Mesendoderm (in vitro differentiated cells): ENCODE measurements around the gene ADORA2B.
A peak's percentile ranks its signal among the peaks of the same experiment; 100 is the strongest.

Experiments
- DNase-seq: peaks from one replicate; pipeline ENCODE4 v3.0.0; 2013
- H2AK5ac ChIP-seq: 2 replicates; pipeline ENCODE4 v1.6.1; 2013; ENCODE audit warnings: low read length, inconsistent platforms
- H2BK120ac ChIP-seq: 2 replicates; pipeline ENCODE4 v1.6.1; 2013; ENCODE audit warnings: low read depth, mild to moderate bottlenecking, low read length, moderate library complexity, mixed read lengths
- H2BK15ac ChIP-seq: replicated peaks from 2 replicates; pipeline ENCODE4 v1.6.1; 2013; ENCODE audit warnings: low read depth, mild to moderate bottlenecking, moderate library complexity
- H2BK5ac ChIP-seq: 2 replicates; pipeline ENCODE4 v1.6.1; 2013; ENCODE audit warnings: low read length, inconsistent platforms
- H3K18ac ChIP-seq: 2 replicates; pipeline ENCODE4 v1.6.1; 2013; ENCODE audit warnings: mild to moderate bottlenecking, low read length, mixed read lengths
- H3K23ac ChIP-seq: one replicate; pipeline ENCODE4 v1.6.1; 2013; ENCODE audit warnings: low read length
- H3K27ac ChIP-seq: 2 replicates; pipeline ENCODE4 v1.5.1; 2013; ENCODE audit warnings: low read depth, mild to moderate bottlenecking, inconsistent platforms, low read length, moderate library complexity
- H3K27me3 ChIP-seq: 2 replicates; pipeline ENCODE4 v1.6.1; 2013; ENCODE audit warnings: low read length, control low read depth, mild to moderate bottlenecking, inconsistent platforms; ENCODE audit not compliant: insufficient read depth, poor library complexity
- H3K36me3 ChIP-seq: 2 replicates; pipeline ENCODE4 v1.6.1; 2013; ENCODE audit warnings: low read length, inconsistent platforms; ENCODE audit not compliant: control insufficient read depth, insufficient read depth
- H3K4ac ChIP-seq: one replicate; pipeline ENCODE4 v1.6.1; 2013; ENCODE audit warnings: low read depth, mild to moderate bottlenecking, low read length, moderate library complexity
- H3K4me1 ChIP-seq: 2 replicates; pipeline ENCODE4 v1.6.1; 2013; ENCODE audit warnings: low read depth, low read length, inconsistent platforms; ENCODE audit not compliant: control insufficient read depth
- H3K4me2 ChIP-seq: 2 replicates; pipeline ENCODE4 v1.6.1; 2013; ENCODE audit warnings: low read length
- H3K4me3 ChIP-seq: 2 replicates; pipeline ENCODE4 v1.5.1; 2013; ENCODE audit warnings: mild to moderate bottlenecking, low read length
- H3K56ac ChIP-seq: one replicate; pipeline ENCODE4 v1.6.1; 2013; ENCODE audit warnings: low read length
- H3K79me1 ChIP-seq: 2 replicates; pipeline ENCODE4 v1.6.1; 2013; ENCODE audit warnings: low read length, inconsistent platforms
- H3K79me2 ChIP-seq: 2 replicates; pipeline ENCODE4 v1.6.1; 2013; ENCODE audit warnings: mild to moderate bottlenecking, low read length; ENCODE audit not compliant: control insufficient read depth, insufficient read depth
- H3K9ac ChIP-seq: 2 replicates; pipeline ENCODE4 v1.6.1; 2013; ENCODE audit warnings: low read length, inconsistent platforms
- H4K5ac ChIP-seq: one replicate; pipeline ENCODE4 v1.6.1; 2013; ENCODE audit warnings: low read length
- H4K8ac ChIP-seq: one replicate; pipeline ENCODE4 v1.6.1; 2013; ENCODE audit warnings: low read depth, mild to moderate bottlenecking, control low read depth, low read length, moderate library complexity
- WGBS: extraction: QIAGEN DNeasy Blood & Tissue Kit; methylation state at CpG from one replicate; pipeline ENCODE4 v1.1.7; 2013; ENCODE audit warnings: low lambda C conversion rate, missing lambda C conversion rate; ENCODE audit not compliant: insufficient coverage; ENCODE audit errors: extremely low coverage; 5-methylcytosine and 5-hydroxymethylcytosine counted together

Gene ADORA2B

GRCh38 chr17:15926039-15926740, 18.7 kb upstream of the ADORA2B start:
- Histone ChIP-seq H3K18ac (no peak overlapping the region), H3K4me1 (no peaks in the 10 kb centered on the region), H2AK5ac (no peak overlapping the region), H2BK15ac (no peak overlapping the region), H3K36me3 (no peaks in the 10 kb centered on the region), H3K27me3 (no peaks in the 10 kb centered on the region), H3K56ac (no peak overlapping the region), H3K23ac (no peak overlapping the region), H3K79me2 (no peaks in the 10 kb centered on the region), H3K9ac (no peak overlapping the region), H4K5ac (no peak overlapping the region), H2BK5ac (no peak overlapping the region), H3K4ac (no peak overlapping the region), H3K79me1 (no peaks in the 10 kb centered on the region), H3K4me3 (no peak overlapping the region), H4K8ac (no peak overlapping the region), H2BK120ac (no peak overlapping the region), H3K4me2 (no peak overlapping the region), H3K27ac (no peak overlapping the region)
- peak; percentile 81 for DNase-seq
- no CpG with 5 or more reads among the region's 9 CpGs for WGBS

GRCh38 chr17:15928286-15928785, 16.6 kb upstream of the ADORA2B start:
- Histone ChIP-seq H2BK120ac (no peak overlapping the region), H3K56ac (no peak overlapping the region), H3K4me1 (no peaks in the 10 kb centered on the region), H3K27ac (no peak overlapping the region), H3K27me3 (no peaks in the 10 kb centered on the region), H3K9ac (no peak overlapping the region), H3K79me1 (no peaks in the 10 kb centered on the region), H2BK15ac (no peak overlapping the region), H3K23ac (no peak overlapping the region), H3K79me2 (no peaks in the 10 kb centered on the region), H3K4me3 (no peak overlapping the region), H4K8ac (no peak overlapping the region), H2BK5ac (no peak overlapping the region), H3K4me2 (no peak overlapping the region), H3K36me3 (no peaks in the 10 kb centered on the region), H3K18ac (no peak overlapping the region), H2AK5ac (no peak overlapping the region), H3K4ac (no peak overlapping the region), H4K5ac (no peak overlapping the region)
- WGBS, result no CpG with 5 or more reads among the region's 9 CpGs
- DNase-seq, result no peak

DNA sequence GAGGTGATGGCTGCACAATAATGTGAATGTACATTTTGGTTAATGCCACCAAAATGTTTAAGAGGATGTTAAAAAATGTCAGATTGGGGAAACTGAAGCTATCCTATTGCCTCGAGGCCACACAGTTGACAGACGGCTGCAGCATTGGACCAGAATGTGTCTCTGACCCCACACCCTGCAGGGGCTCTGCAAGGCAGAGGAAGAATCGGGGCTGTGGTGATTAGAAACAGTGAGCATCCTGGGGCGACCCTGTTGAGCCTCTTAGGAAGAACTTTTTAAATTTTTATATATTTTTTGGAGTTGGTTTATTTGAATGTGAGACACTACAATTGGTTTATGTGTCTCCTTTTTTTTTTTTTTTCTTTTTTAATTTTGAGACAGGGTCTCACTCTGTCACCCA, 15.0 kb upstream of the ADORA2B start:
- Histone ChIP-seq H3K23ac (no peak overlapping the region), H3K4ac (no peak overlapping the region), H3K56ac (no peak overlapping the region), H3K36me3 (no peaks in the 10 kb centered on the region), H3K27me3 (no peaks in the 10 kb centered on the region), H4K8ac (no peak overlapping the region), H3K4me1 (no peaks in the 10 kb centered on the region), H3K79me2 (no peaks in the 10 kb centered on the region), H4K5ac (no peak overlapping the region), H2AK5ac (no peak overlapping the region), H3K18ac (no peak overlapping the region), H3K9ac (no peak overlapping the region), H2BK15ac (no peak overlapping the region), H3K4me2 (no peak overlapping the region), H3K79me1 (no peaks in the 10 kb centered on the region), H2BK120ac (no peak overlapping the region), H3K4me3 (no peak overlapping the region), H3K27ac (no peak overlapping the region), H2BK5ac (no peak overlapping the region)
- DNase-seq, result no peak
- WGBS, result no CpG with 5 or more reads among the region's 4 CpGs

DNA sequence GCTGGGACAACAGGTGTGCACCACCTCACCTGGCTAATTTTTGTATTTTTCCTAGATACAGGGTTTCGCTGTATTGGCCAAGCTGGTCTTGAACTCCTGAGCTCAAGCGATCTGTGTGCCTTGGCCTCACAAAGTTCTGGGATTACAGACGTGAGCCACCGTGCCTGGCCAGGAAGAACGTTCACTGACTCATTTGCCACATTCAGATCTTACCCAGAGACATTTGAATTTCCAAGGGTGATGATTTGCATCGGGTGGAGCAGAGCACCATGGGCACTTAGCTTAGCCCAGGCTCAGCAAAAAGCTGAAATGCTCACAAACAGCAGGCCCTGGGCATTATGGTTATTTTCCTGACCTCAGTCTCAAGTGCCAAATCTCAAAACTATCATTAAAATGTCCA, 14.5 kb upstream of the ADORA2B start:
- WGBS, result no CpG with 5 or more reads among the region's 6 CpGs
- H3K18ac ChIP-seq, result no peak overlapping the region
- H2BK120ac ChIP-seq, result no peak overlapping the region
- H3K23ac ChIP-seq, result no peak overlapping the region
- no peaks in the 10 kb centered on the region for H3K79me1 ChIP-seq
- no peak overlapping the region for H3K4me3 ChIP-seq
- H3K79me2 ChIP-seq, result no peaks in the 10 kb centered on the region
- no peak overlapping the region for H3K56ac ChIP-seq
- no peak overlapping the region for H4K8ac ChIP-seq
- no peak overlapping the region for H3K27ac ChIP-seq
- H2BK15ac ChIP-seq, result no peak overlapping the region
- no peak overlapping the region for H4K5ac ChIP-seq
- no peak overlapping the region for H3K4ac ChIP-seq
- no peaks in the 10 kb centered on the region for H3K27me3 ChIP-seq
- H2AK5ac ChIP-seq, result no peak overlapping the region
- DNase-seq, result no peak
- no peak overlapping the region for H3K4me2 ChIP-seq
- H3K36me3 ChIP-seq, result no peaks in the 10 kb centered on the region
- H3K4me1 ChIP-seq, result no peaks in the 10 kb centered on the region
- H2BK5ac ChIP-seq, result no peak overlapping the region
- H3K9ac ChIP-seq, result no peak overlapping the region

GRCh38 chr17:15931394-15931793, 13.5 kb upstream of the ADORA2B start:
- H3K36me3 ChIP-seq, result no peaks in the 10 kb centered on the region
- DNase-seq, result no peak
- H2BK120ac ChIP-seq, result no peak overlapping the region
- no peaks in the 10 kb centered on the region for H3K27me3 ChIP-seq
- no peak overlapping the region for H3K27ac ChIP-seq
- no peak overlapping the region for H3K4me2 ChIP-seq
- no peak overlapping the region for H4K5ac ChIP-seq
- H2AK5ac ChIP-seq, result no peak overlapping the region
- no peak overlapping the region for H3K23ac ChIP-seq
- no peak overlapping the region for H3K4me3 ChIP-seq
- no peak overlapping the region for H2BK15ac ChIP-seq
- no peaks in the 10 kb centered on the region for H3K4me1 ChIP-seq
- no peak overlapping the region for H3K18ac ChIP-seq
- H2BK5ac ChIP-seq, result no peak overlapping the region
- H3K9ac ChIP-seq, result no peak overlapping the region
- no peak overlapping the region for H4K8ac ChIP-seq
- no peak overlapping the region for H3K4ac ChIP-seq
- no peaks in the 10 kb centered on the region for H3K79me1 ChIP-seq
- H3K79me2 ChIP-seq, result no peaks in the 10 kb centered on the region
- no peak overlapping the region for H3K56ac ChIP-seq

- Histone ChIP-seq H3K4ac (no peak overlapping the region), H3K18ac (no peak overlapping the region), H3K79me2 (no peaks in the 10 kb centered on the region), H3K56ac (no peak overlapping the region), H3K9ac (no peak overlapping the region), H2BK5ac (no peak overlapping the region), H3K4me2 (no peak overlapping the region), H3K79me1 (no peaks in the 10 kb centered on the region), H2BK15ac (no peak overlapping the region), H3K27me3 (no peaks in the 10 kb centered on the region), H4K5ac (no peak overlapping the region), H3K4me1 (no peaks in the 10 kb centered on the region), H3K23ac (no peak overlapping the region), H3K4me3 (no peak overlapping the region), H2AK5ac (no peak overlapping the region), H4K8ac (no peak overlapping the region), H2BK120ac (no peak overlapping the region), H3K27ac (no peak overlapping the region), H3K36me3 (no peaks in the 10 kb centered on the region)
- DNase-seq, result no peak
- no CpG with 5 or more reads among the region's 5 CpGs for WGBS
Measured at GRCh38 chr17:15934866-15935265, 10.1 kb upstream of the ADORA2B start.
